GM12865 (cell line): ENCODE data around the gene HLA-DOB.
A peak's percentile ranks its signal among the peaks of the same experiment; 100 is the strongest.

Experiments
- DNase-seq: peaks from one replicate; pipeline ENCODE4 v3.0.0; 2010; ENCODE audit warnings: low read depth
- H3K4me3 ChIP-seq: 2 replicates; pipeline ENCODE4 v1.5.1; 2011; ENCODE audit warnings: mild to moderate bottlenecking, low read depth, low read length, control low read depth
- TF ChIP-seq, protein P1 (sequence below): IDR thresholded peaks from 2 replicates; pipeline ENCODE4 v1.5.1; 2011; ENCODE audit warnings: low read length, control low read depth, low read depth, inconsistent platforms; ENCODE audit not compliant: insufficient read depth; ENCODE audit errors: missing control alignments

The HLA-DOB gene

DNA sequence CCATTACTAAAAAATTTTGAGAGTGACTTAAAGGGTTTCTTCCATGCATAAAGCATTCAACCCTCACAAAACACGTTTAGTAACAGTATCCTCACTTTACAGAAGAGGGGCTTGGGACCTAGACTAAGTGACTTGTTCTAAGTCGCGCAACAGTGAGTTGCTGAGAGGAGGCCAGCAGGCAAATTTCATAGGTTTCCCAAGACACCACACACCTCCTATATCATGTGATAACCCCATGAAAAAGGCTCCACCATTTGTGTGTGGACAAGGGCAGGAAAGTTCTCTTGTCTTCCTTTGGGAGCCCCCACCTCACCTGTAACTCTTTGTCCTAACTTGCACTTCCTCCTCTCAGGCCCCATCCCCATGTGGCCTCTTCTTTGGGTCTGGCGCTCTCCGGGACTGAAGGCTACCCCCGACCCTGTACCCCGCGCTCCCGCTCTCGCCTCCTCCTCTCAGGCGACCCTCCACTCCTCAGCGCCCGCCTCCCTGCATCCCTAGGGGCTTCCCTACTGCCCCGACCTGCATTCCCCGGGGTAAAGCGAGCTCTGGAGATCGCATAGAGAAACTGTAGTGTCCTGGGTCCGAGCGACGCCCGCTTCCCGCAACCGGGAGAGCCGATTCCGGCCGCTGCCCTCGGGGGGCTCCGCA, 26.7 kb upstream of the HLA-DOB start:
- TF ChIP-seq, protein P1, sequence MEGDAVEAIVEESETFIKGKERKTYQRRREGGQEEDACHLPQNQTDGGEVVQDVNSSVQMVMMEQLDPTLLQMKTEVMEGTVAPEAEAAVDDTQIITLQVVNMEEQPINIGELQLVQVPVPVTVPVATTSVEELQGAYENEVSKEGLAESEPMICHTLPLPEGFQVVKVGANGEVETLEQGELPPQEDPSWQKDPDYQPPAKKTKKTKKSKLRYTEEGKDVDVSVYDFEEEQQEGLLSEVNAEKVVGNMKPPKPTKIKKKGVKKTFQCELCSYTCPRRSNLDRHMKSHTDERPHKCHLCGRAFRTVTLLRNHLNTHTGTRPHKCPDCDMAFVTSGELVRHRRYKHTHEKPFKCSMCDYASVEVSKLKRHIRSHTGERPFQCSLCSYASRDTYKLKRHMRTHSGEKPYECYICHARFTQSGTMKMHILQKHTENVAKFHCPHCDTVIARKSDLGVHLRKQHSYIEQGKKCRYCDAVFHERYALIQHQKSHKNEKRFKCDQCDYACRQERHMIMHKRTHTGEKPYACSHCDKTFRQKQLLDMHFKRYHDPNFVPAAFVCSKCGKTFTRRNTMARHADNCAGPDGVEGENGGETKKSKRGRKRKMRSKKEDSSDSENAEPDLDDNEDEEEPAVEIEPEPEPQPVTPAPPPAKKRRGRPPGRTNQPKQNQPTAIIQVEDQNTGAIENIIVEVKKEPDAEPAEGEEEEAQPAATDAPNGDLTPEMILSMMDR, result no peak
- peak; percentile 47 for DNase-seq
- H3K4me3 ChIP-seq, result peak overlapping the region; percentile 96

DNA sequence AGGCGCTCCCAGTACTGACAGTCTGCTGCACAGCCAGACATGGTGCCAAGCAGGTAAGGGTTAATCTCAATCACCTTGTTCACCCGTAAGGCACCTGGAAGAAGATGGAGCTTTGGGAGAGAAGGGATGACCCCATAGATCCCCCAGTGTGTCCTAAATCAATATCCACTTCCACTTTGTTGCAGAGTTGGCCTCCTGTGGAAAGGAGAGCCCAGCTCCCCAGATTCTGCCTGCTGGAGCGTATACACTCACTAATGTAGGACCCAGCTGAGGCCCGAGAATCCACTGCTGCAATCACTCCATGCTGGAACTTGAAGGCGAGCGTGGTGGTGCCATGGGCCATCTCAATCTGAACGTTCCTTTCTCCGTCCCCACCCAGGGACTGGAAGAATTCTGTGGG, 25.9 kb upstream of the HLA-DOB start:
- DNase-seq, result no peak
- TF ChIP-seq, protein P1, result no peak
- H3K4me3 ChIP-seq, result peak overlapping the region; percentile 96

DNA sequence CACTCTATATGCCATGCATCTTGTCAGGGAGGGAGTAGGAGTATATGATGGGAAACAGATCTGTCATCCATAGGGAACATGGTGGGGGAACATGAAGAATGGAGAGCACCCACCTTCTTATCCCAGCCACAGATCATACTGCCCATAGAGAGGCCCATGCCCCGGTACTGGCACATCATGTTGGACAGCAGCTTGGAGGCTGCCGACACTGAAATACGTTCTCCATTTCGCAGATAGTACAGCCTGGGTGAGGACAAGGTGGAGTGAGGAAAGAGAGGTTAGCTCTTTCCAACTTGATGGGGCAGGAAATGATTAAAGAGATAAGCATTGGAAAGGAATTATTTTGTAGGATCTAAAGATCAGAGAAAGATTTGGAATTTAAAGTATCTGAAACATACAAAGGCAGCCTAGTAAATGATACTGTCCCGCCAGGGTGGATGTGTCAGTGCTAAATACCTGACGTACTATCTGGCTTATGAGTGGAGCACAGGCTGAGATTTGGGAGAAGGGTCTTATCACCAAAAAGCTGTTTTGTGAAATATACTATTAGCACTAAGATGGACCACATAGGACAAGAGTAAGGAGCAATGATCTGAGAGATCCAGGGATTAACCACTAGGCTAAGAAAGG, 25.3 kb upstream of the HLA-DOB start:
- TF ChIP-seq, protein P1, result no peak
- no peak for DNase-seq
- peak overlapping the region; percentile 96 for H3K4me3 ChIP-seq

DNA sequence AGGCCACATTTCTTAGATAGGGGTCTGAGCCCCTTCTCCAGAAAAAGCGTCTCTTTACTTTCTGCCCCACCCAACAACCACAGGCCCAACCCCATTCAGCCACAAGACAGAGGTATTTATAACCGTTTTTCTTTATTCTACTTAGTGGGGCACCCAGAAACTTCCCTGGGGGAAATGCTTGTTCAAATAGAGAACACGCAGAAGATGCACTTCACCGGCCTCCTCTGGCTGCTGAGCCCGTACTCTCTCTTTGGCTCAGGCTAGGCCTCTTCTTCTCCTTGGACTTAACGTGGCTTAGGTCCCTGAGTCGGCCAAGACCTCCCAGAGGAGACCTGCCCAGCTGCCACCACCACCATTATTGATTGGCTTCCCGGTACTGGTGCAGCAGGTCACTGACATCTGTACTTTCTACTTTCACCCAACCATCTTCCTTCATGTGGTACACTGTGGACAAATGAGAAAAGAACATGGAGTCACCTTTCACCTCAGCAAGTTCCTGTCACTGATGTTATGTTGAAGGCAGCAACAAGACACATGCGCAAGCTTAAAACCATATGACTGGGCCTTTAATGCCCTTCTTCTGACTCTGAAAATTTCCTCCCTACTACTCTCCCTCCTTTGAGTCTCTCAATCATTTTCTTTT, 23.9 kb upstream of the HLA-DOB start:
- TF ChIP-seq, protein P1, result no peak
- no peak overlapping the region; the same call in 1 of the 2 replicates for H3K4me3 ChIP-seq
- DNase-seq, result peak; percentile 81

DNA sequence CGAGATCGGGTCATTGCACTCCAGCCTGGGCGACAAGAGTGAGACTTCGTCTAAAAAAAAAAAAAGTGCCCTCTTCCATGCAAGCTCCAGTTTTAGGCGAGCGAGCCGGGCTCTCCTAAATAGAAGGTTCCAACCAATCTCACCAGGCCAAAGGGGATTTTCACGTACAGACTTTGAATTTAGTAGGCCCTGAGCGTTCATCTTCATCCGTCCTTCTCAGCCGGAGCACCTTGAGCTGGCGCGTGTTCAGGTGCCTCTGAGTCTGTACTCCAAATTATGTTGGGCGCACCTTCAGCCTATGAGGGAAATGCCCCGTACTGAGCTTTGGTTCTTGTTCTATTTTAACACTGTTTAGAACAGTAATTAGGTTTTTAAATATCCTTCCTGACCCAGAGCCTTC, 22.6 kb upstream of the HLA-DOB start:
- TF ChIP-seq, protein P1, result no peak
- DNase-seq, result no peak

DNA sequence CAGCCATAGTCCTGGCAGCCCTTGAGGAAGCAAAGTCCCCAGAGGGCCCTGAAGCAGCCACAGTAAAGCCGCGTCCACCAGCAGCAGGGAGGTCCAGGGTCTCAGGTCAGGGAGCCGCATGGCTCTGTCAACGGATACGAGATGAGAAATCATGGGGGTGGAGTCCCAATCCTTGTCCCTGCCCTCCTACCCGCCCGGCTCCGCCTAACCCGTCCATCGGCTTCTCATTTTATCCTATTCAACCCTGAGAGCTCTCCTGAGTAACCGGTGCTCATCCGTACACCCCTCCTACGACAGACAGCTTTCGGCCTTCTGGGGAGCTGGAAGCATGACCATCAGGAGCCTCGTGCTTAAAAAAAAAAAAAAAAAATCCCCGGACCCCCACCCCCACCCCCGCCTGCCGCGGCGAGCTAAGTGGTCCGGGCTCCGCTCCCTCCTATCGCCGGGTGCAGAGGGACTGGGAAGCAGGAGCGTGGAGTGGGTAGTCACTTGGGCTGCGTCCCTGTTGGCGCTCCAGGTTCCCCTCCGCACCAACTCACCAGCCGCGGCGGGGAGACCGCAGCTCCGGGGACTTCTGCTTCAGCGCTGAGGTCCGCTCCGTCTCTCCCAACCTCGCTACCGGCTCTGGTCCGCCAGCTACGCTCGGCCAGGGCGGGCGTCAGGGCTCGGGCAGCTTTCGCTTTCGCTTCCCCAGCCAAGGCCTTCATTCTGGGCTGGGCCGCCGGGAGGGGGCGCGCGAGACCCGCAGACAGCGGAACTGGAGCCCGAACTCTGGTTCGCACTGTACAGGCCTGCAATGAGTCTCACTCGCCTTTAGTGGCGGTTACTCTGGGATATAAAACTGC, 21.5 kb upstream of the HLA-DOB start, which contains the start of gene TAP2:
TSS of gene TAP2 (minus strand) at position 626 of the 845 bp plus-strand sequence. CDS start at position 120, 506 bp downstream.
- TF ChIP-seq, protein P1, result peak; percentile 92
- DNase-seq, result peak; percentile 97
- peak within 1 kb of the TSS; percentile 62 for H3K4me3 ChIP-seq

More for the DNA sequence above, 22.6 kb upstream of the HLA-DOB start:
- no peak overlapping the region for H3K4me3 ChIP-seq
